ENCODE measurements around the gene ONECUT1. TPM values are rescaled to one million over a fixed set of nuclear protein-coding genes. Genes with fewer than 3 reads are reported as not detected.
A peak's percentile ranks its signal among the peaks of the same experiment; 100 is the strongest.

Gene ONECUT1
- polyA plus RNA-seq, 1 donor from 2014 or later: not detected

GRCh38 chr15:52717481-52717880 is 72.7 kb downstream of the ONECUT1 start:
- H3K27me3 Mint-ChIP-seq: no peaks in the 10 kb centered on the region
- peak overlapping the region in 1 of 3 donors; percentile 91 for H3K27ac Mint-ChIP-seq
- no peaks in the 10 kb centered on the region for H3K9me3 Mint-ChIP-seq
- peaks cover 0 to 9% (median 0%) of the 10 kb centered on the region in 3 donors for H3K4me1 Mint-ChIP-seq
- no peak overlapping the region for H3K4me3 Mint-ChIP-seq
- peaks cover 1% of the 10 kb centered on the region for H3K36me3 Mint-ChIP-seq

- Mint-ChIP-seq H3K4me1 (peaks cover 0 to 9% (median 0%) of the 10 kb centered on the region in 3 donors), H3K36me3 (peaks cover 1% of the 10 kb centered on the region), H3K27ac (no peak overlapping the region), H3K27me3 (no peaks in the 10 kb centered on the region), H3K4me3 (no peak overlapping the region), H3K9me3 (no peaks in the 10 kb centered on the region)
Observed at GRCh38 chr15:52716536-52716935, 73.6 kb downstream of the ONECUT1 start.

- H3K4me1 Mint-ChIP-seq: peaks cover 4 to 13% (median 5%) of the 10 kb centered on the region in 3 donors
- H3K36me3 Mint-ChIP-seq: peaks cover 1% of the 10 kb centered on the region
- H3K27me3 Mint-ChIP-seq: no peaks in the 10 kb centered on the region
- H3K4me3 Mint-ChIP-seq: no peak overlapping the region
- no peak overlapping the region for H3K27ac Mint-ChIP-seq
- H3K9me3 Mint-ChIP-seq: no peaks in the 10 kb centered on the region
Observed at GRCh38 chr15:52715411-52715810, 74.7 kb downstream of the ONECUT1 start.

GRCh38 chr15:52714968-52715367 is 75.2 kb downstream of the ONECUT1 start:
- Mint-ChIP-seq H3K9me3 (no peaks in the 10 kb centered on the region), H3K4me1 (peaks cover 9 to 17% (median 9%) of the 10 kb centered on the region in 3 donors), H3K4me3 (no peak overlapping the region), H3K27ac (no peak overlapping the region), H3K27me3 (no peaks in the 10 kb centered on the region), H3K36me3 (peaks cover 1% of the 10 kb centered on the region)

GRCh38 chr15:52710708-52711389 is 79.3 kb downstream of the ONECUT1 start:
- H3K4me3 Mint-ChIP-seq: peak overlapping the region in 2 of 4 donors; percentile 75 to 83
- peak overlapping the region; percentile 43 to 96 (median 85) for H3K27ac Mint-ChIP-seq
- peaks cover 32 to 49% (median 47%) of the 10 kb centered on the region in 3 donors for H3K4me1 Mint-ChIP-seq
- peaks cover 3% of the 10 kb centered on the region for H3K36me3 Mint-ChIP-seq
- H3K9me3 Mint-ChIP-seq: no peaks in the 10 kb centered on the region
- no peaks in the 10 kb centered on the region for H3K27me3 Mint-ChIP-seq

GRCh38 chr15:52710050-52710707 is 80.0 kb downstream of the ONECUT1 start:
- no peaks in the 10 kb centered on the region for H3K27me3 Mint-ChIP-seq
- H3K4me1 Mint-ChIP-seq: peaks cover 35 to 49% (median 47%) of the 10 kb centered on the region in 3 donors
- H3K27ac Mint-ChIP-seq: peak overlapping the region; percentile 43 to 96 (median 85)
- no peaks in the 10 kb centered on the region for H3K9me3 Mint-ChIP-seq
- peaks cover 3% of the 10 kb centered on the region for H3K36me3 Mint-ChIP-seq
- H3K4me3 Mint-ChIP-seq: peak overlapping the region; percentile 83 to 99 (median 96)

- Mint-ChIP-seq H3K27ac (peak overlapping the region; percentile 43 to 96 (median 85)), H3K4me1 (peaks cover 37 to 50% (median 49%) of the 10 kb centered on the region in 3 donors), H3K27me3 (no peaks in the 10 kb centered on the region), H3K9me3 (no peaks in the 10 kb centered on the region), H3K36me3 (peaks cover 5% of the 10 kb centered on the region), H3K4me3 (peak overlapping the region; percentile 83 to 99 (median 96))
Observed at GRCh38 chr15:52709187-52709981, 80.8 kb downstream of the ONECUT1 start.

Other genes starting within 250 kb of the ONECUT1 start
- gene ARPP19, start 221.3 kb downstream of the ONECUT1 start, polyA plus RNA-seq: 64.6 TPM
- 29.0 TPM for gene ATOSA, start 110.9 kb downstream of the ONECUT1 start, polyA plus RNA-seq

All from IgD-negative memory B cell (primary cell).